Activated T-helper 1 cell treated with Interleukin-2 at 50 U/mL for 16 hours (primary cell): ENCODE data around the gene WLS.
"Not testable (repeated sequence)": the region's sequence is repeated elsewhere in the genome, so short reads cannot be mapped to it uniquely, and the experiment has no call there.

Source experiments
- DNase-seq: peaks from one replicate; pipeline ENCODE4 v3.0.0-alpha.2; 2020; ENCODE audit warnings: low read depth

Gene WLS

GRCh38 chr1:68232289-68233148, at the start of gene WLS:
WLS (minus strand) TSS chr1:68232523; CDS start chr1:68232299, 224 bp downstream.
- DNase-seq, result no peak

GRCh38 chr1:68280286-68280685, 48.0 kb upstream of the WLS start:
- DNase-seq, result no peak

GRCh38 chr1:68279846-68280245, 47.5 kb upstream of the WLS start:
- no peak for DNase-seq

GRCh38 chr1:68278221-68278620, 45.9 kb upstream of the WLS start:
- DNase-seq, result no peak

GRCh38 chr1:68276448-68276847, 44.1 kb upstream of the WLS start:
- DNase-seq, result no peak

GRCh38 chr1:68273530-68273929, 41.2 kb upstream of the WLS start:
- no peak for DNase-seq

GRCh38 chr1:68271596-68271995, 39.3 kb upstream of the WLS start:
- DNase-seq, result no peak

GRCh38 chr1:68270951-68271350, 38.6 kb upstream of the WLS start:
- no peak for DNase-seq

GRCh38 chr1:68269637-68270430, 37.5 kb upstream of the WLS start:
- no peak for DNase-seq

- DNase-seq, result no peak
Observed at GRCh38 chr1:68268896-68269483, 36.7 kb upstream of the WLS start.

- DNase-seq, result not testable (repeated sequence)
Observed at GRCh38 chr1:68256824-68257223, 24.5 kb upstream of the WLS start.

GRCh38 chr1:68255301-68255700, 23.0 kb upstream of the WLS start:
- DNase-seq, result no peak

GRCh38 chr1:68254667-68255226, 22.4 kb upstream of the WLS start:
- no peak for DNase-seq

GRCh38 chr1:68237040-68237439, 4.7 kb upstream of the WLS start:
- DNase-seq, result no peak

GRCh38 chr1:68234094-68234493, 1.8 kb upstream of the WLS start:
- DNase-seq, result no peak

- no peak for DNase-seq
Observed at GRCh38 chr1:68233202-68233601, 879 bp upstream of the WLS start.

GRCh38 chr1:68231627-68232288, 565 bp downstream of the WLS start:
- no peak for DNase-seq

GRCh38 chr1:68230901-68231626, 1.3 kb downstream of the WLS start:
- DNase-seq, result no peak

GRCh38 chr1:68230484-68230802, 1.9 kb downstream of the WLS start:
- DNase-seq, result no peak

- DNase-seq, result no peak
Observed at GRCh38 chr1:68229650-68230483, 2.5 kb downstream of the WLS start.

GRCh38 chr1:68228851-68229250, 3.5 kb downstream of the WLS start:
- no peak for DNase-seq
